A549 treated with AZD2906 at 1 μM for 4 hours (cell line): ENCODE results near the gene SENP8. TPM values are rescaled to one million over a fixed set of nuclear protein-coding genes. Genes with fewer than 3 reads are reported as not detected.

Source experiments
- total RNA-seq: library from RNA; stranded (reverse); fragments of 200-300 nt; extraction: Qiagen RNA extraction; gene quantifications from 5 replicates; pipeline ENCODE4 v1.2.3, GENCODE V29; 2022

SENP8 gene
- 1.3 to 2.3 TPM (median 2.3 TPM) in 5 replicates for total RNA-seq

DNA sequence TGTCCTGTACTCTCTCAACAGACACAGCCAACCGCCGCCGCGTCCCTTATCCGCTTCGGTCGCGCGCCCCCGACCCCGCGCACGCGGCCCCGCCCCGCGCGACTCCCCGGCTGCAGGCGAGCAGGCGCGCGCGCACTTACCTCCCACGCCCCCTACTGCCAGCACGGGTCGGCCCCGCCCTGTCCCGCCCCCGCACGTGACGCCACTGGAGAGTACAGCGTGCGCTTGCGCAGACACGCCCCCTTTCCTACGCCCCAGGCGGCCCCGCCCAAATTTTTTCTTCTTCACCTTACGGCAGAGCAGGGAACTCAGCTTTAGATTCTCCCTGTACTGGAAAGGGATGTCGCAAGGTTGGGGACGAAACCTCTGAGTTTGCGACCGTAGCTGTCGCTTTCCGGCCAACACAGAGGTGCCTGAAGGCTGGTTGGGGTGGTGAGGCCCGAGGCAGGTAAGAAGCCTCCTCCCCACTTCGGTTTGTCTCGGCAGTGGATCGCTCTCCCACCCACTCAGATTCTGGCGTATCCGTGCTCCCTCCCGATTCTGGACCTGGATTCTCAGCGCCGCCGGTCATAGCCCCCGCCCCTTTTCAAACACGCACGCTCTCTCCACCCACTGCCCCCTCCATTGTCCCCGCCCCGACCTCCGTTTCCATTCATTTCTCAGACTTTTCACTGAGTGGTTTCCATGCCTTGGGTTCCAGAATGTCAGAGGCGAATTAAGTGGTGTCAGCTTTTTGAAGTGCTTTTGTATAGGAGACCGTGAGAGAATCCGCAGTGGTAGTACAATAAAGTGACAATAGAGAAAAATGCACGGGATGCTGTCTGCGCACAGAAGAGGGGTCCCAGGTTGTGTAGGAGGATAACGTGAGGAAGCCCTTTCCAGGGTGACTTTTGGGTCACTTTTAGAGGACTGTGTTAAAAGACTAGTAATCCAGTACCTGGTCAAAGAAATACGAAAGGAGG, at the start of gene SENP8, which contains the start of gene MYO9A:
Gene SENP8, plus strand, starts transcription at position 387 of the 962 bp plus-strand sequence. CDS start 21,221 bp downstream, outside the sequence.
Gene MYO9A, minus strand, starts transcription at position 134 of the 962 bp plus-strand sequence. CDS start 71,587 bp downstream, outside the sequence.

Other genes with a start within 250 kb of the SENP8 start
- gene MYO9A, start 253 bp upstream of the SENP8 start, total RNA-seq = 8.8 to 14.2 TPM (median 10.5 TPM) in 5 replicates
- 0.09 to 0.26 TPM (median 0.17 TPM) in 5 replicates for gene GRAMD2A, start 79.4 kb downstream of the SENP8 start, total RNA-seq
- gene PKM, start 112.8 kb downstream of the SENP8 start, total RNA-seq = 3,039 to 3,227 TPM (median 3,125 TPM) in 5 replicates
- gene PARP6, start 154.2 kb downstream of the SENP8 start, total RNA-seq = 44.5 to 63.4 TPM (median 61.9 TPM) in 5 replicates
- 0.14 to 0.23 TPM (median 0.16 TPM) in 5 replicates for gene CELF6, start 201.8 kb downstream of the SENP8 start, total RNA-seq